Mesenteric fat pad (tissue), 1 donor: Measurements from ENCODE around the gene SIGLEC15. TPM values are rescaled to one million over a fixed set of nuclear protein-coding genes. Genes with fewer than 3 reads are reported as not detected.
"Not testable (repeated sequence)": the region's sequence is repeated elsewhere in the genome, so short reads cannot be mapped to it uniquely, and the experiment has no call there.

ENCODE experiments used
- DNase-seq: peaks from one replicate; pipeline ENCODE4 v3.0.0-alpha.2; 2020; ENCODE audit warnings: low spot score
- long read RNA-seq: library from polyadenylated mRNA; unstranded; transcript quantifications from one replicate; pipeline ENCODE4 v2.0.0, GENCODE V29; 2020
- total RNA-seq: library from RNA; stranded (reverse); fragmentation: NEBNext Ultra II Directional; extraction: Animal tissue kit (Norgen Biotek cat#: 25700); gene quantifications from one replicate; pipeline ENCODE4 v1.2.1, GENCODE V29; 2021
- donor health status: DM: yes; HTN: yes; CAD: no.

Gene SIGLEC15, protein sequence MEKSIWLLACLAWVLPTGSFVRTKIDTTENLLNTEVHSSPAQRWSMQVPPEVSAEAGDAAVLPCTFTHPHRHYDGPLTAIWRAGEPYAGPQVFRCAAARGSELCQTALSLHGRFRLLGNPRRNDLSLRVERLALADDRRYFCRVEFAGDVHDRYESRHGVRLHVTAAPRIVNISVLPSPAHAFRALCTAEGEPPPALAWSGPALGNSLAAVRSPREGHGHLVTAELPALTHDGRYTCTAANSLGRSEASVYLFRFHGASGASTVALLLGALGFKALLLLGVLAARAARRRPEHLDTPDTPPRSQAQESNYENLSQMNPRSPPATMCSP
- 0.32 TPM for total RNA-seq
- long read RNA-seq, partial matches to known transcripts: 0 of 2 reads
- long read RNA-seq, other reads (novel, unspliced or antisense): 2 of 2 reads

DNA sequence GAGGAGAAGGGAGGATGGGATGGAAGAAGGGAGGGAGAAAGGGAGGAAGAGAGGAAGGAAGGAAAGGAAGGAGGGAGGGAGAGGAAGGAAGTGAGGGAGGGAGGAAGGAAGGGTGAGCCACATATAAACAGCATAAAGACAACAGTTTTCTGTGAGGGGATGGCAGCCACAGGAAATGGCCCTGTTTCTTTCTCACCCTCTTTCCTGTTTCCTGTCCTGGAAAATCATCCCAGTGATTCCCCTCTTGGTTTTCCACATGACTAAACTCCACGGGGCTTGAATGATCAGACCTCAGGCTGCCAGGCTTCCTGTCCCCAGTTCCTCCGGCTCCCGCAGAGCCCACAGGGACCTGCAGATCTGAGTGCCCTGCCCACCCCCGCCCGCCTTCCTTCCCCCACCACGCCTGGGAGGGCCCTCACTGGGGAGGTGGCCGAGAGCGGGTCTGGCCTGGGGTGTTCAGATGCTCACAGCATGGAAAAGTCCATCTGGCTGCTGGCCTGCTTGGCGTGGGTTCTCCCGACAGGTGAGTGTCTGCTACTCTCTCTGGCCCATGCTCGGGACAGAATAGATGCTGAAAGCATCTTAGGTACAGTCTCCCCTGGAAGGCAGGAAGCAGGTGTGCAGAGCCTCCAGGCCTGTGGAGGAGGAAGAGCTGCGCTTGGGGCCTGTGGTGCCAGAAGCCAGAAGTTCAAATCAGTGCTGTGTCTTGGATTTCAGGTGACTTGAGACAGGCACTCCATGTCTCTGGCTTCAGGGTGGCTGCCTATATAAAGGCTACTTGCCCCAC is at the start of gene SIGLEC15:
Gene SIGLEC15 (plus strand): TSS at position 418 of the 787 bp plus-strand sequence. CDS start 54 bp downstream, at position 472.
- peak; percentile 78 for DNase-seq

DNA sequence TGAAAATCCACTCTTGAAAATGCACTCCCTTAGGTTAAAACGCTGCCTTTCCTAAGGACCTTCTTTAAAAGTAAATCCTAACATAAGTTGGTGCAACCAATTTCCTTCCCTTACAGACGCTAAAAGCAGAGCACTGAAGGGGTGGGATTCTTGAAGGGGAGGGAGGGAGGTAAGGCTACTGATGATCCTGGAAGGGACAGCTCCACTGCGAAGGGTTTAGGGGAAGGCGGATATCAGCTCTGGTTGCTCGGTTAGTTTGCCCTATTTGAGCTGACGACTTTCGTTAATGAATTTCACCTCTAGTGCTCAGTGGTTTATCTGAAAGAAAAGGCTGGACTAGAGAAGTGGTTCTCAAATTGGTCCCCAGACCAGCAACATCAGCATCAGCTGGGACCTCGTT is 49.7 kb upstream of the SIGLEC15 start:
- no peak for DNase-seq

DNA sequence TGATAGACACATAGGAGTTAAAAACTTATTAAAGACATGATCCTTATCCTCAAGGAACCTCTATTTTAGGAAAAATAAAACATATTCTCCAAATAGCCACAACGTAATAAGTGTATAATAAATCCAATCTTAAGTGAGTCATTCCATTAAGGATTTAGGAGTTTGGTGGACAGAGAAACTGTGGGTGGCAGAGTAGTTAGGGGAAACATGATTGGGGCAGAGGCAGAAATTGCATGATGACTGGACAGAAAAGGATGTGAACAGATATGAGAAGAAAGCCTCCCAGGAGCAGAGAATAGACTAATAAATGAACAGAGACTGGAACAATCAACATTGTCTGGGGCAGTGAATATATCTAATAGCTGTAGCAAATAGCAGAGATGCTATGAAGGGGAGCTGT is 48.1 kb upstream of the SIGLEC15 start:
- DNase-seq: no peak

DNA sequence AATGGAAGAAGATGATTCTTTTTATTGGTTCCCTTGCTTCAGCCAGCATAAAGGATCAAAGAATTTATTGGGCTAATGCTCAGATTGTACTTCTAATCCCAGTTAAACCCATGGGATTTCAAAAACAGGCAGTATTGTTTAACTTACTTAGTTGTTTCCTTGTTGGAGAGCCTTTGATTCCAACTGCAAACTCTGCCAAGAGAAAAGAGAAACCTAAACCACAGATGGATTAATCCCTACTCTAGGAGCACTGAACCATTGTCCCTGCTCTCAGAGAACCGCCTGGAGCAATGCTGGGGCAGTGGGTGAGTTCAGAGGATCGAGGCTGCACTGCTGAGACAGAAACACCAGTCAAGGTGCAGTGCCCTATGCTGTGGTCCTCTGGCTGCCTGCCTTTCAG is 44.9 kb upstream of the SIGLEC15 start:
- DNase-seq: no peak

DNA sequence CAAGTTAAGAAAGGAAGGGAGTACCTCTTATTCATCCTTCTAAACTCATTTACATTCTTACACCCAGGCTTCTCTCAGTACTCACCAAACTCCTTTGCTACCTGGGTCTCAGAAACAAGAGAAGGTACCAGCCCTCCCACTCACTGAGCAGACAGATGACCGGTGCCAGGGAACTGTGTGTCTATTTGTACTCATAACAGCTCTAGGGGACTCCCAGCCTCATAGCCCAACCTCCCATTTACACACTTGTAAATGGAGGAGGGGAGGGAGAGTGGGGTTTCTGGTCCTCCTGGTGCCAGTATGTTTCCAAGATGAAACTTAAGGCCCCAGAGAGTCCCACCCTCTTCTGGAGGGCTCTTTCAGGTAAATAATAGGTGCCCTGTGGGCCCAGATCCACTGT is 42.8 kb upstream of the SIGLEC15 start:
- DNase-seq: no peak

DNA sequence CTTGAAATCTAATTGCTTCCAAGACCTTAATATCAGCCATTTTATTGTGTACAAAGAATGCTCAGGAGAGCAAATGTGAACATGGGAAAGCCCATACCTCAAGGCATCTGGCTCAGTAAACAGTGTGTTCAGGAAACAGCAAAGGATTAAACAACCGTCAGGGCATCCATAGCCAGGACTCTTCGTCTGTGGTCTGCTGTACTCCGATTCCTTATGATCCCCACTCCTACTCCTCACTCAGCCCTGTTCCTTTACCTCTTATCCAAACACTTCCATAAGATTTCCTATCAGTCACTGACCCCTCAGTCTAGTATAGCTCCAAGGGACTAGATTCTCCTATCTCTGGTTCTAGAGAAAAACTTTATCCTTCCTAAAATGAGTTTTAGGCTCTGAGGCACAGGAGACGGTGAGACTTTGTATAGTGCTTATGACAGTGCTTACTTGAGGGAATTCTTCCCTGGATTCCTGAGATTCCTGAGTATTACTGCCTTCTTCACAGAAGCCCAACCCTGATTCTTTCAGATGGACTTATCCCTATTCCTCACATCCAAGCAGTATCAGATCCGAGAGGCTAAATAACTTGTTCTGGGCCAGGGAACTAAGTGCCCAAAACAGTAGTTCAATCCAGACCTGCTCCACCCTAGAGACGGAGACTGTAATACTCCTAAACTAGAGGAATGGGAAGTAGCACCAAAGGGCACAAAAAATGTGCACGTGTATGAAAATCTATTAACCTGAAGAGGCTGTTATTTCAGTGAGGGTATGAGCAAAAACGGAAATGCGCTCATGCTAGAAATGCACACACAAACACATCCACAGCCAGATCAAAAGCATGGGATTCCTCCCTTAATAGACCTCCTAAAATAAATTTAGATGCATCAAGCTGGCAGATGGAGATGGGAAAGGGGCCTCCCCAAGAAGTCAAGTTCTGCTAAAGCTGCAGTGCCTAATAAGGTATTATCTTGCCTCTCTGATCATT is 42.1 kb upstream of the SIGLEC15 start:
- DNase-seq: no peak

DNA sequence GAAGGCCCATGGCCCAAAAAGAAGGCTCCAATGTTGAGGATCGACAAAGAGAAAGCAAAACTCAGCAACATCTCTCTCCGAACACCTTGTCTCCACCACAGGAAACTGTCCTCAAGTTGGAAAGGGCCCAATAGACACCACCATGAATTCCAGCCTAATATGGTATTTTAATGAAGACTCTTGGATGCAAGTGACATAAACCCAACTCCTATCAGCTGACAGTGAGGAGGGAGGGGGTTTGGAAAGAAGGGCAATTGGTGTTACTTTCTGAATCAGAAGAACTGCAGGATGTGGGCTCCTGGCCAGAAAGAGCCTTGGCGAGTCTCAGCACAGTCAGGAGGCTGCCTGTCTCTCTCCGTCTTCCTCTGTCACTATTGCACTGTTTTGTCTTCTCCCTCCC is 40.3 kb upstream of the SIGLEC15 start:
- no peak for DNase-seq

DNA sequence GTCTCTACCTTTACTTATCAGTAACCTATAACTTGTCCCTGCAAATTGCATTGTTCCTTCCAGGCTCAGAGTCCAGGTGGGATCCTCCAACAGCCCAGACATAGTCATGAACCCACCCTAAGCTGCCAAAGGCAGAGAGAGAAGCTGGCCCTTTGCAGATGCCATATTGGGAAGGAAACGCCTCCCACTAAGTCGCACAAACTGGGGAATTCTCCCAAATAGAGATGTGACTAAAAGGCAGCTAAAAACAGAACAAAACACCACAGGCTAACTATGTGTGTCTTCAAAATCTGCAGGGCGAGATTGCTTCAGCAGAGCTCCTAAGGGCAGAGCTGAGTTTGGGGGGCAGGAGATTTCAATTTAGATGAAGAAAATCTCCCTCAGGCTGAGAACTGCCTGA is 38.5 kb upstream of the SIGLEC15 start:
- no peak for DNase-seq

DNA sequence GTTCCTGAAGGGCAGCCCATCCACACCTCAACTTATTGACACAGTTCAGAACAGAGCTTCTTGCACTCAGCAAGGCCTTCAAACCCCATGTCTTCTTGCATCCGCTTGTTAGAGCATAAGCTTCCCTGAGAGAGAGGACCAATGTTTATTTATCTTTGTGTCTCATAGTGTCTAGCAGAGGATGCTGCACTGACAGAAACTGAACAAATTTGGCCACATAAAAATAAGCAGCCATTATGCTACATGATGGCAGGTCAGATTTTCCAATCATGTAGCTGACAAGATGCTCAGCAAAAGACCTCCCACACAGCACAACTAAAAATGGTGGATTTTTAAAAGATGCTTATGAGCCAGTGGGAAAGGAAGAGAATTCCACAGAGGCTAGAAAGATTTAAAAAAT is 38.1 kb upstream of the SIGLEC15 start:
- DNase-seq: no peak

DNA sequence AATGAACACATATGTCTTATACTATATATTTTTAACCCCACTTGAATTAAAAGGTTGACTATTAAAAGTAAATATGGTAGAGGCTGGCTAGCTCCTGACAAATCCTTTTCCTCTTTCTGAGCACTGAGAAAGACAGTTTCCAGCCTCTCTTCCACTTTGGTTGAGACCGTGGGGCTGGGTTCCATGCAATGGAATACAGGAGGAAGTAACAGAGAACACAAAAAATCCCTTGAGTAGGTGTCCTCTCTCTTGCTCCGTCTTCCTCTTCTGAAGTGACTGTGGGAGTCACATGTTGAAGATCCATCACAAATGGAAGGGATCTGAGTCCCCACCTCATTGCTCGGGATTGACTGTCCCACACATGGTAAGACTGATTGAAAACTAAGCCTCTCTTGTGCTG is 36.6 kb upstream of the SIGLEC15 start:
- DNase-seq: no peak

DNA sequence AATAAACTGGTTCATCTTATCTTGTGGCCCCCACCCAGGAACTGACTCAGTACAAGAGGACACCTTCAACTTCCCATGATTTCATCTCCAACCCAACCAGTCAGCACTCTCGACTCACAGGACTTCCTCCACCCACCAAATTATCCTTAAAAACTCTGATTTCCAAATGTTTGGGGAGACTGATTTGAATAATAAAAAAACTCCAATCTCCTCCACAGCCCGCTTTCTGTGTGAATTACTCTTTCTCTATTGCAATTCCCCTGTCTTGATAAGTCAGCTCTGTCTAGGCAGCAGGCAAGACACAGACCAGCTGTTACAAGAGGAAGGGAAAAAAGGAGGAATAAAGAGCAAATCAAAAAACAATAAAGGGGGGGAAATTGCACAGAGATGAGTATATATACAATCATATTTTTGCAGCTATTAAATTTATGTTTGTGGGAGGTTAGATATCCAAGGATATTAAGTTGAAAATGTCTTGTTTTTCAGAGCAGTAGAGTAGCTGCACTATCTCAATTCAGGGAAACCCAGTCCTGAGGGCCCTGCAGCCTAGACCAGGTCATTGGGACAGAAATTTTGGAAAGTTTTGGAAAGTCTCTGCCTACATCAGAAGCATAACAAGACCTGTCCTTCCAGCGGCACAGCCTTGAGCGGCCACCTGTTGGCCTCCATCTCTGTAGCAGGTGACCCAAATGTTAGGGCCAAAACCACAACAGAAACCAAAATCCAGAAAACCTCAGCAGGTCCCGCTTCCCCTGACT is 32.8 kb upstream of the SIGLEC15 start:
- no peak for DNase-seq

DNA sequence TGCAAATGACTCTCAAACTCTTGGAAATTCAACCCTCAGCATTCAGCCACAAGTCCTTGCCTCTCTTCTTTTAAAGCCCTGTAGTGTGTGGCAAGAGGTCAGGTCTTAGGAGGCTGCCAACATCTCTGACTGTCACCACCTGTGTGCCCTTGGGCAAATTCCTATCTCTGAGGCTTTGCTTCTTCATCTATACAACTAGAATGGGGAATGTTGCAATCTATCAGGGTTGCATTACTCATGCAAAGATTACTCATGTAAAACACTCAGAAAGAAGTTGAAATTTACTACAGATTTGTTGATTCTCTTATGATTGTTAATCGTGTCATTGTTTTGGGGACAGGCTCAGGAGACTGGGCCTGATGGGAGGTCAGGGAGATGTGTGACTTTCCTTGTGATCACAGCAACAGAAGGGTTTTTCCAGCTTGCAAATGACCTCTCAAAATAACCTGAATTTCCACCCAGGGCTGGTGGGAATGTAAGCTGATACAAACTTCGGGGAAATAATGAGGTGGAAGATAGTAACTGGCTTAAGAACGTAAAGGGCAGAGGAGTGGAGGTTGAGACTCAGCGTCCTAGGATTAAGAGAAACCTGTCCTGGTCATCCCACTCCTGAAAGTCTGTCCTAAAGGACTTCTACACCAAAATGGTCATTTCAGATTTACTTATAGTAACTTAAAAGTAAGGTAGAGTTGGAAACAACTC is 32.1 kb upstream of the SIGLEC15 start:
- no peak for DNase-seq

DNA sequence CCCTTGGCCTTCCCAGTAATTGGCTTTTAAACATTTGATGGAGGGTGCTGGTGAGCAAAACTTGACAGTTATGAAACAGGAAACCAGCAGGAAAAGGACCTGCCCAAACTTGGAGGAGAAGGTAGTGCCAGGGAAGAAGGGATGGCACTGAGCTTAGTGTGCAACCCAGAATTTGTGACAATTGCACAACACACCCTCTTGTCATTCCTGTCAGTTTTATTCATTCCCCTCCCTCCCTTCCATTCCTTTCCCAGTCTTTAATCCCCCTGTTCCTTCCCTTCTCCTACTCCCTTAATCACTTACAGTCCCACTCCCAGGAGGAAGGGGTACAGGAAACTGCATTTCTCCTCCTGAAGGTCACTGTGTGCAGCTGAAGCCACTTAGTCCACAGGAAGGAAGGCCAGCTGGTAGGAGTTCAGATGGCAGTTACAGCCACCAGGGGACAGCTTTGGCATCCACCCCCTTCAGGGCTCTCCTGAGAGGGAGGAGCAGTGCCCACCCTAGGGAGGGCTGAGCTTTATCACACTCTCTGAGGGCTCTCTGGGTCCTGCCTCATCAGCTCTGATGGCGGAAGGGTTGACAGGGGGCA is 24.0 kb upstream of the SIGLEC15 start:
- no peak for DNase-seq

DNA sequence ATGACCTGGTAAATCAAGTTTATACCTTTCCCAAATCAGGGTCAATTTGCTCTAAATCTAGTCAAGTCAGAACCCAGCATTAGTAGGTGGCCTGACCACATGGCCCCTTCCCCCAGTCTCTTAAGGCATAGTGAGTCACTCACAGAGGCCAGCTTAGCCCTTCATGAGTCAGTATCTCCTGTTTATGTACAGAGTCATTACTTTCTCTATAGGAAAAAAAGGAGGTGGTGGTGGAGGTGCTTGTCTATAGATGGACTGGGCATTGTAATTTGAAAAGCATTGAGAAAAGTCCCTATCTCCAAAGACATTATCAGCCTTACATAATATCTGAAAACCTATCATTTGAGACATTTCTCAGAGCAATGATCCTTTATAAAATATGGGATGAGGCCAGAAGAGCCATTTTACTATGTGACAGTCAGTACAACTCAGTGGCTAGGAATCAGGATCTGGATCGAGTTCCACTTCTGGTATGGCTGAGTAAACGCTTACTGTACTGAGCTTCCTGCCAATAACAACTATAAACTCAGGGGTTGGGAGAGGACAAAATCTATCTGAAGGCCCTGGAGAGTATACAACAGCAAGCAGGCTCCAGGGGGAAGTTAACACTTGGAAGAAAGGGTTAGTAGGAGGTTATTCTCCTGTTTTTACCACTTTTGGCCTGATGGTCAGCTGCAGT is 22.5 kb upstream of the SIGLEC15 start:
- DNase-seq: no peak

DNA sequence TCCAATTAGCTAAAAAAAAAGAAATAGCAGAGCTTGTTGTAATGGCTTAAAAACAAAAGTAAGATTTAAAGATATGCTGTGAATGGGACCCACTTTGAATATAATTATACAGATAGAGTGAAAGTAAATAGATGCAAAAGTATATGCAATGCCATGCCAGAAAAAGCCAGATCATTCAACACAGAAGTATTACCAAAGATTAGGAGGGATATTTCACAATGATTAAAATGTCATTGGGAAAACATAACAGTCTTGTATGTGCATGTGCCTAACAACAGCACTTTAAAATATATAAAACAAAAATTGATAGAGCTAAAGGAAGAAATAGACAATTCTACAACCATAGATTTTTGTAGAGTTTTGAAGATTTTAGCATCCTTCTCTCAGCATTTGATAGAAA is 19.9 kb upstream of the SIGLEC15 start:
- DNase-seq: no peak

DNA sequence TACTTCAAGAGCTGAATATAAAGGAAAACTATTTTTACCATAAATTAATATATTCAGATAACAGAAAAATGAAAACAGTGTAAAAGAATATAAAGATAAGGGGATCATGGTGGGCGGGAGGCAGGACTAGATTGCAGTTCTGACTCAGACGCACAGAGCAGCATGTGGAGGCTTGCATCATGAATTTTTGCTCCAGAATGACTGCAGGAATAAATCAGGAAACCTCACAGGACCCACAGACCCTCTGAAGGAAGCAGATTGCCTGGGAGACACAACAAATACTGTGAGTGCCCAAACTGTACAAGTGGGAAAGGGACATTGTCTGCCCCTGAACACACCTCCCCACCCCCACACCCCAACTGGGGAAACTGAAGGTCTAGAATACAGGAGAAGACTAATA is 19.2 kb upstream of the SIGLEC15 start:
- DNase-seq: no peak

DNA sequence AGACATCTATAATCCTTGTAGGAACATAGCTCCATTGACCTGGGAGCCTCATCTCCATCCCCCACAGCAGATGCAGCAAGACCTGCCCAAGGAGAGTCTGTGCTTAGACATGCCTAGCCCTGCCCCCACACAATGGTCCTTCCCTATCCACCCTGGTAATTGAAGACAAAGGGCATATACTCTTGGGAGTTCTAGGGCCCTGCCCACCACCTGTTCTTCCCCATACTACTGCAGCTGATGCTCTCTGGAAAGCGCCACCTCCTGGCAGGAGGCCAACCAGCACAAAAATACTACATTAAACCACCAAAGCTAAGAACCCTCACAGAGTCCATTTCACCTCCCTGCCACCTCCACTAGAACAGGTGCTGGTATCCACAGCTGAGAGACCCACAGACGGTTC is 18.3 kb upstream of the SIGLEC15 start:
- DNase-seq: not testable (repeated sequence)

DNA sequence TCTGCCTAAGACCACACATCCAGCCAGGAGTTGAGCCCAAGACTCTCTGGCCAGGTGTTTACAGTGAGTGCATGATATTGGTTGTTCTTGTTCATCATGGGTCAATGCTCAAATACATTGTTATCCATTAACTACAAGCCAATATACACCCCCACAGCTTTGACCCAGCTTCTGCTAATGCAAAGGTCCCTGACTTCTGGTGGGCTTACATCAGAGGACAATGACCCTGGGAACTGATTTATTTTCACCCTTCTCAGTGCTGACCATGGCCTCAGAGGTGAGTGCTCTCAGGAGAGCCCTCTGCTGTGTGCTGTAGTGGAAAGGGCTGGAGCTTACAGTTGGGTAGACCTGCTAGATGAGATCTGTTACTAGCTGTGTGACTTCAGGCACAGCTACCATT is 10.7 kb upstream of the SIGLEC15 start:
- DNase-seq: not testable (repeated sequence)

DNA sequence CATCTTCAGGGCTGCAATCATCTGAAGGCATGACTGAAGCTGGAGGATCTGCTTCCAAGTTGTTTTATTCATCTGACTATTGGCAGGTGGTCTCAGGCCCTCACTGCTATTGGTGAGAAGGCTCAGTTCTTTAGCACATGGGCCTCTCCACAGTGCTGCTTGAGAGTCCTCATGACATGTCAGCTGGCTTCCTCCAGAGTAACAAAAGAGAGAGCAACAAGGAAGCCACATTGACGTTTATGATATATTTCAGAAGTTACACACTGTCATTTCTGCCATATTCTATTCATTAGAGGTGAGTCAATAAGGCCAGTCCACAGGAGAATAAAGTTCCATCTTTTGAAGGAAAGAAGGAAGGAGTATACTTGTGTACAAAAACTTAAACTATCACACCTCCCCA is 7.9 kb upstream of the SIGLEC15 start:
- DNase-seq: no peak
